ENCODE results near the gene DCLK2.

Gene DCLK2

DNA sequence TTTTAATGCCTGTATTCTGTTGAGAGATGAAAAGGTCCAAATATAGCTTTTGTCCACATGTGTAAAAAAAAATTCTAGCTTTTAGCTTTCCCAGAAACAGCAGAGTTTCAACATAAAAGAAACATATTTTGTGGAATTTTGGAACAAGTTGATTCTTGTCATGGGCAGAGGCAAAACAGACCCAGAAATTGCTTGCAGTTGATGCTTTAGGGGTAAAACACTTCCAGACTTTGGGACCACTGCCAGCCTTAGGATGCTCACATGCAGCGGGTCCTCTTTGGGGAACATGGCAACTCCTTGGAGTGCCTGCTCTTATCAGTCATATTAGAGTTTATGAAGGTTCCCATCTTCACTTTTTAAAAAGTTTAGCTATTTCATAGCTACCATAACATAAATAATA lies 30.4 kb downstream of the DCLK2 start:
- H2BK5ac ChIP-seq (ENCODE audit: low read length): no peak overlapping the region
- H3K4me3 ChIP-seq (ENCODE audit: low read length): no peak overlapping the region
- H2BK15ac ChIP-seq (replicated peaks; ENCODE audit: low read depth): no peak overlapping the region
- no peaks in the 10 kb centered on the region for H3K36me3 ChIP-seq (ENCODE audit: control insufficient read depth, insufficient read depth, low read length)
- H3K18ac ChIP-seq (ENCODE audit: low read length): no peak overlapping the region
- H3K27ac ChIP-seq (ENCODE audit: low read depth, low read length): no peak overlapping the region
- no peak overlapping the region for H2BK120ac ChIP-seq (ENCODE audit: low read depth, low read length)
- H4K5ac ChIP-seq (ENCODE audit: low read length): no peak overlapping the region
- no peaks in the 10 kb centered on the region for H3K79me2 ChIP-seq (ENCODE audit: control insufficient read depth, insufficient read depth, low read length)
- DNase-seq: no peak
- no peak overlapping the region for H3K4ac ChIP-seq (ENCODE audit: low read depth, low read length)
- WGBS (ENCODE audit: extremely low coverage, insufficient coverage, low lambda C conversion rate): no CpG with 5 or more reads among the region's 1 CpG
- H4K8ac ChIP-seq (ENCODE audit: low read depth, low read length): no peak overlapping the region
- no peaks in the 10 kb centered on the region for H3K79me1 ChIP-seq (ENCODE audit: low read length)
- no peak overlapping the region for H3K4me2 ChIP-seq (ENCODE audit: low read length)
- no peak overlapping the region for H3K56ac ChIP-seq (ENCODE audit: low read length)
- H3K27me3 ChIP-seq (ENCODE audit: insufficient read depth, low read length, poor library complexity): no peaks in the 10 kb centered on the region
- H3K4me1 ChIP-seq (ENCODE audit: control insufficient read depth, low read depth, low read length): no peaks in the 10 kb centered on the region
- no peak overlapping the region for H2AK5ac ChIP-seq (ENCODE audit: low read length)
- no peak overlapping the region for H3K9ac ChIP-seq (ENCODE audit: low read length)
- H3K23ac ChIP-seq (ENCODE audit: low read length): no peak overlapping the region

DNA sequence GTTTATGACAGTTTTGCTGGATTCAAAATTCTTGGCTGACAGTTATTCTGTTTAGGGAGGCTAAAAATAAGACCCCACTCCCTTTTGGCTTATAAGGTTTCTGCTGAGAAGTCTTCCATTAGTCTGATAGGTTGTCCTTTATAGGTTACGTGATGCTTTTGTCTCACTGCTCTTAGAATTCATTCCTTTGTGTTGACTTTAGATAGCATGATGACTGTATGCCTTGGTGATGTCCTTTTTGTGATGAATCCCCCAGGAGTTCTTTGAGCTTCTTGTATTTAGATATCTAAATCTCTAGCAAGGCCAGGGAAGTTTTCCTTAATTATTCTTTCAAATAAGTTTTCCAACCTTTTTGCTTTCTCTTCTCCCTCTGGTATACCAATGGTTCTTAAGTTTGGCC lies 36.4 kb downstream of the DCLK2 start:
- Histone ChIP-seq H3K4me3 (ENCODE audit: low read length) (no peak overlapping the region), H3K56ac (ENCODE audit: low read length) (no peak overlapping the region), H3K18ac (ENCODE audit: low read length) (no peak overlapping the region), H2BK5ac (ENCODE audit: low read length) (no peak overlapping the region), H2BK120ac (ENCODE audit: low read depth, low read length) (no peak overlapping the region), H3K4me1 (ENCODE audit: control insufficient read depth, low read depth, low read length) (no peaks in the 10 kb centered on the region), H3K27ac (ENCODE audit: low read depth, low read length) (no peak overlapping the region), H3K27me3 (ENCODE audit: insufficient read depth, low read length, poor library complexity) (no peaks in the 10 kb centered on the region), H2AK5ac (ENCODE audit: low read length) (no peak overlapping the region), H3K79me1 (ENCODE audit: low read length) (no peaks in the 10 kb centered on the region), H3K79me2 (ENCODE audit: control insufficient read depth, insufficient read depth, low read length) (no peaks in the 10 kb centered on the region), H4K5ac (ENCODE audit: low read length) (no peak overlapping the region), H4K8ac (ENCODE audit: low read depth, low read length) (no peak overlapping the region), H3K4me2 (ENCODE audit: low read length) (no peak overlapping the region), H3K9ac (ENCODE audit: low read length) (no peak overlapping the region), H3K36me3 (ENCODE audit: control insufficient read depth, insufficient read depth, low read length) (no peaks in the 10 kb centered on the region), H2BK15ac (replicated peaks; ENCODE audit: low read depth) (no peak overlapping the region), H3K4ac (ENCODE audit: low read depth, low read length) (no peak overlapping the region), H3K23ac (ENCODE audit: low read length) (no peak overlapping the region)
- WGBS (ENCODE audit: extremely low coverage, insufficient coverage, low lambda C conversion rate): no CpG with 5 or more reads among the region's 1 CpG
- no peak for DNase-seq

DNA sequence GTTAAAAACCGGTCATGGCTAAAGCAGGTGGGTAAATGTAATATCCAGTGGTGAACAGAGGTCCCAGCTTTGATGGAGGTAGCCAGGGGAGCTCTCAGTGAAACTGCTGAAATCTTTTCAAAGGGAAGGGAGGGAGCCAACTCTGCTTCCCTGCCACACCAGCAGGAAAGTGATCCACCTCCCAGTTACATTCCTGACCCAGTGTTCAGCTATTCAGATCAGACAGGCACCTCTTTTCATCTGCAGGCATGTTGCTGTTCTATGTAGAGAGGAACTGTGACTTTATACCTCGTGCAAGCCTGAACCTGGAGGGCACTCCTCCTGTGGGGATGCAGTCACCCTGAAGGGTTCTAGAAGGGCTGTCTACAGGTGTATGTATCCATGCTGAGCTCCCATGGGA lies 37.6 kb downstream of the DCLK2 start:
- H4K5ac ChIP-seq (ENCODE audit: low read length): no peak overlapping the region

DNA sequence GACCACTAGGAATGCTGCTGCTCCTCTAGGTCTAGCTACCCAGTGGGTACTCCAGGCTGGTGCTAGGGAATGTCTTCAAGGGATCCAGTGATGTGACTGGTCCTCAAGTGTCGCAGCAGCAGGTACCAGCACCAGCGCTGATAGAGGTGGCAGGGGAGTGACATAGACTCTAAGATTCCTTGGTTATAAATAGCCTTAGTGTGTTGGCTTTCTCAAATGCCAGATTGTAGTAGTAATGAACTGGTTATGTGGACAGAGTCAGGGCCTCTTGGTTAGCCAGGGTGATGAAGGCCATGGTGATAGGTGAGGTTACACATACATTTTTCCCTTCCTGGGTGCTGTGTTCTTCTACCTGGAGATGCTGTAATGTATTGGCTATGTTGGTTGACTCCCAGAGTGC lies 38.3 kb downstream of the DCLK2 start:
- Histone ChIP-seq H3K36me3 (ENCODE audit: control insufficient read depth, insufficient read depth, low read length) (no peaks in the 10 kb centered on the region), H4K8ac (ENCODE audit: low read depth, low read length) (no peak overlapping the region), H3K4me2 (ENCODE audit: low read length) (no peak overlapping the region), H2BK15ac (replicated peaks; ENCODE audit: low read depth) (no peak overlapping the region), H4K5ac (ENCODE audit: low read length) (no peak overlapping the region), H3K4ac (ENCODE audit: low read depth, low read length) (no peak overlapping the region), H2BK5ac (ENCODE audit: low read length) (no peak overlapping the region), H3K4me3 (ENCODE audit: low read length) (no peak overlapping the region), H3K56ac (ENCODE audit: low read length) (no peak overlapping the region), H3K18ac (ENCODE audit: low read length) (no peak overlapping the region), H3K23ac (ENCODE audit: low read length) (no peak overlapping the region), H3K79me1 (ENCODE audit: low read length) (no peaks in the 10 kb centered on the region), H3K9ac (ENCODE audit: low read length) (no peak overlapping the region), H3K4me1 (ENCODE audit: control insufficient read depth, low read depth, low read length) (no peaks in the 10 kb centered on the region), H2AK5ac (ENCODE audit: low read length) (no peak overlapping the region), H2BK120ac (ENCODE audit: low read depth, low read length) (no peak overlapping the region), H3K27me3 (ENCODE audit: insufficient read depth, low read length, poor library complexity) (no peaks in the 10 kb centered on the region), H3K27ac (ENCODE audit: low read depth, low read length) (no peak overlapping the region), H3K79me2 (ENCODE audit: control insufficient read depth, insufficient read depth, low read length) (no peaks in the 10 kb centered on the region)
- no peak for DNase-seq
- WGBS (ENCODE audit: extremely low coverage, insufficient coverage, low lambda C conversion rate): no CpG with 5 or more reads among the region's 2 CpGs

More for the DNA sequence above, 37.6 kb downstream of the DCLK2 start:
- Histone ChIP-seq H3K4me3 (ENCODE audit: low read length) (no peak overlapping the region), H2BK5ac (ENCODE audit: low read length) (no peak overlapping the region), H2AK5ac (ENCODE audit: low read length) (no peak overlapping the region), H2BK15ac (replicated peaks; ENCODE audit: low read depth) (no peak overlapping the region), H3K79me2 (ENCODE audit: control insufficient read depth, insufficient read depth, low read length) (no peaks in the 10 kb centered on the region), H3K18ac (ENCODE audit: low read length) (no peak overlapping the region), H3K27ac (ENCODE audit: low read depth, low read length) (no peak overlapping the region), H3K23ac (ENCODE audit: low read length) (no peak overlapping the region), H3K27me3 (ENCODE audit: insufficient read depth, low read length, poor library complexity) (no peaks in the 10 kb centered on the region), H3K36me3 (ENCODE audit: control insufficient read depth, insufficient read depth, low read length) (no peaks in the 10 kb centered on the region), H3K4me2 (ENCODE audit: low read length) (no peak overlapping the region), H3K4ac (ENCODE audit: low read depth, low read length) (no peak overlapping the region), H3K56ac (ENCODE audit: low read length) (no peak overlapping the region), H3K79me1 (ENCODE audit: low read length) (no peaks in the 10 kb centered on the region), H4K8ac (ENCODE audit: low read depth, low read length) (no peak overlapping the region), H3K9ac (ENCODE audit: low read length) (no peak overlapping the region), H3K4me1 (ENCODE audit: control insufficient read depth, low read depth, low read length) (no peaks in the 10 kb centered on the region), H2BK120ac (ENCODE audit: low read depth, low read length) (no peak overlapping the region)
- DNase-seq: no peak
- no CpG with 5 or more reads among the region's 2 CpGs for WGBS (ENCODE audit: extremely low coverage, insufficient coverage, low lambda C conversion rate)

DNA sequence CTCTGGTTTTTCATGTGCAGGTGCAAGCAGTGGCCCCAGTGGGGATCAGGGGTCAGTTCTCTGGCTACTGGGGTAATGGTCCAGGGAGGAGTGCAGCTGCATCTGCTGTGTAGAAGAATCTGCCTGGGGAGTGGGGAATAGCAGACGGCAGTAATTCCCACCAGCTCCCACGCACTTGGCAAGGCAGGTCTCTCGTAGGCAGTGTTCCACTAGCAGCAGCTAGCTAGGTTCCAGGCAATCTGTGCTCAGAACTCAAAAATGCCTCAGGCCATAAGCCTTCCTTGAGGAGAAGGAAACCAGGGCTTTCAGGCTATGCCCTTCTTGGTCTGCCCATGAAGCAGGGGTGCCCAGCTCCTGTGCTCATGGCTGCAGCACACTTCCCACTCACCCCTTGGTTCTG lies 38.8 kb downstream of the DCLK2 start:
- Histone ChIP-seq H2BK120ac (ENCODE audit: low read depth, low read length) (no peak overlapping the region), H3K27me3 (ENCODE audit: insufficient read depth, low read length, poor library complexity) (no peaks in the 10 kb centered on the region), H3K4me3 (ENCODE audit: low read length) (no peak overlapping the region), H3K9ac (ENCODE audit: low read length) (no peak overlapping the region), H3K79me2 (ENCODE audit: control insufficient read depth, insufficient read depth, low read length) (no peaks in the 10 kb centered on the region), H3K56ac (ENCODE audit: low read length) (no peak overlapping the region), H3K4me2 (ENCODE audit: low read length) (no peak overlapping the region), H2BK15ac (replicated peaks; ENCODE audit: low read depth) (no peak overlapping the region), H3K18ac (ENCODE audit: low read length) (no peak overlapping the region), H2BK5ac (ENCODE audit: low read length) (no peak overlapping the region), H2AK5ac (ENCODE audit: low read length) (no peak overlapping the region), H3K36me3 (ENCODE audit: control insufficient read depth, insufficient read depth, low read length) (no peaks in the 10 kb centered on the region), H3K27ac (ENCODE audit: low read depth, low read length) (no peak overlapping the region), H3K4me1 (ENCODE audit: control insufficient read depth, low read depth, low read length) (no peaks in the 10 kb centered on the region), H4K5ac (ENCODE audit: low read length) (no peak overlapping the region), H3K79me1 (ENCODE audit: low read length) (no peaks in the 10 kb centered on the region), H4K8ac (ENCODE audit: low read depth, low read length) (no peak overlapping the region), H3K23ac (ENCODE audit: low read length) (no peak overlapping the region), H3K4ac (ENCODE audit: low read depth, low read length) (no peak overlapping the region)
- no peak for DNase-seq
- no CpG with 5 or more reads among the region's 3 CpGs for WGBS (ENCODE audit: extremely low coverage, insufficient coverage, low lambda C conversion rate)

DNA sequence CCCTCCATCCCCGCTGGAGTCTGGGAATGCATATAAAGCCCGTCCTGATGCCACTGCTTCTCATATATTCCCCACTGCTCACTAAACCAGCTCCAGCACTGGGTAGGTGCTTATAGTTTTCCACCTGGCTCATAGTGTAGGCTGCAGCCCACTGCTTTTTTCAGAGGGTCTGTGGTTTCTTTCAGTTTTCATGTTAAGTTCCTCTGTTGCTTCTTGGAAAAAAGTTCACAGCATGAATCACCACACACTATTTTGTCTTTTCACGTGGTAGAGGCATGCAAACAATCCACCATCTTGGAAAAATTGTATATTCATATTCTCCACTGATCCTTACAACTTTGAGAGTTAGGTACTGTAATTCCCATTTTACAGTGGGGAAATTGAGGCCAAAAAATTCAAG lies 39.4 kb downstream of the DCLK2 start:
- no peaks in the 10 kb centered on the region for H3K79me1 ChIP-seq (ENCODE audit: low read length)
- H3K4me2 ChIP-seq (ENCODE audit: low read length): no peak overlapping the region
- no peak overlapping the region for H3K4ac ChIP-seq (ENCODE audit: low read depth, low read length)
- no peak overlapping the region for H4K8ac ChIP-seq (ENCODE audit: low read depth, low read length)
- H4K5ac ChIP-seq (ENCODE audit: low read length): no peak overlapping the region
- no peak for DNase-seq
- no peak overlapping the region for H2BK5ac ChIP-seq (ENCODE audit: low read length)
- WGBS (ENCODE audit: extremely low coverage, insufficient coverage, low lambda C conversion rate): no CpG with 5 or more reads among the region's 3 CpGs
- no peaks in the 10 kb centered on the region for H3K4me1 ChIP-seq (ENCODE audit: control insufficient read depth, low read depth, low read length)
- no peak overlapping the region for H3K9ac ChIP-seq (ENCODE audit: low read length)
- no peaks in the 10 kb centered on the region for H3K79me2 ChIP-seq (ENCODE audit: control insufficient read depth, insufficient read depth, low read length)
- H2BK120ac ChIP-seq (ENCODE audit: low read depth, low read length): no peak overlapping the region
- no peak overlapping the region for H3K27ac ChIP-seq (ENCODE audit: low read depth, low read length)
- no peaks in the 10 kb centered on the region for H3K36me3 ChIP-seq (ENCODE audit: control insufficient read depth, insufficient read depth, low read length)
- no peak overlapping the region for H3K18ac ChIP-seq (ENCODE audit: low read length)
- H3K4me3 ChIP-seq (ENCODE audit: low read length): no peak overlapping the region
- H3K56ac ChIP-seq (ENCODE audit: low read length): no peak overlapping the region
- no peaks in the 10 kb centered on the region for H3K27me3 ChIP-seq (ENCODE audit: insufficient read depth, low read length, poor library complexity)
- H2AK5ac ChIP-seq (ENCODE audit: low read length): no peak overlapping the region
- H2BK15ac ChIP-seq (replicated peaks; ENCODE audit: low read depth): no peak overlapping the region
- H3K23ac ChIP-seq (ENCODE audit: low read length): no peak overlapping the region
